Astrocyte (in vitro differentiated cells and primary cell): ENCODE results near the gene LCE3B. TPM values are rescaled to one million over a fixed set of nuclear protein-coding genes. Genes with fewer than 3 reads are reported as not detected.

Experiments used
- DNase-seq: peaks from one replicate; pipeline ENCODE4 v3.0.0-alpha.2; 2010; ENCODE audit warnings: low read depth
- FAIRE-seq: peaks from 2 replicates; lab custom pipeline; 2011; peaks lifted over from hg19 to GRCh38; lab: Jason Lieb, UNC
- H2AFZ ChIP-seq: 2 replicates; pipeline ENCODE4 v1.6.0; 2012; ENCODE audit warnings: low read depth, low read length, inconsistent platforms
- H3K27ac ChIP-seq: 2 replicates; pipeline ENCODE4 v1.5.1; 2011; ENCODE audit warnings: low read depth, low read length, inconsistent platforms
- H3K27me3 ChIP-seq: 2 replicates; pipeline ENCODE4 v1.6.0; 2011; ENCODE audit warnings: low read length, inconsistent platforms; ENCODE audit not compliant: insufficient read depth
- H3K36me3 ChIP-seq: 2 replicates; pipeline ENCODE4 v1.5.1; 2011; ENCODE audit warnings: low read length, inconsistent platforms; ENCODE audit not compliant: insufficient read depth
- H3K4me1 ChIP-seq: 2 replicates; pipeline ENCODE4 v1.5.1; 2011; ENCODE audit warnings: low read length, inconsistent platforms; ENCODE audit not compliant: insufficient read depth
- H3K4me2 ChIP-seq: 2 replicates; pipeline ENCODE4 v1.6.0; 2012; ENCODE audit warnings: low read length, inconsistent platforms
- H3K4me3 ChIP-seq: 2 replicates; pipeline ENCODE4 v1.5.1; 2011; ENCODE audit warnings: low read depth, mild to moderate bottlenecking, low read length, inconsistent platforms; ENCODE audit not compliant: insufficient read depth
- H3K79me2 ChIP-seq: 2 replicates; pipeline ENCODE4 v1.6.0; 2012; ENCODE audit warnings: mild to moderate bottlenecking, low read length, inconsistent platforms; ENCODE audit not compliant: insufficient read depth
- H3K9ac ChIP-seq: 2 replicates; pipeline ENCODE4 v1.6.0; 2012; ENCODE audit warnings: mild to moderate bottlenecking, low read length, inconsistent platforms
- H3K9me3 ChIP-seq: 2 replicates; pipeline ENCODE4 v1.5.1; 2012; ENCODE audit warnings: low read depth, mild to moderate bottlenecking, low read length, inconsistent platforms; ENCODE audit not compliant: insufficient read depth
- H4K20me1 ChIP-seq: 2 replicates; pipeline ENCODE4 v1.6.0; 2012; ENCODE audit warnings: low read length, inconsistent platforms; ENCODE audit not compliant: insufficient read depth
- H3K27ac Mint-ChIP-seq: one replicate; pipeline ENCODE4 v1.8.0; 2021; ENCODE audit warnings: mild to moderate bottlenecking, mixed read lengths; ENCODE audit not compliant: unreplicated experiment
- H3K27me3 Mint-ChIP-seq: one replicate; pipeline ENCODE4 v1.8.0; 2021; ENCODE audit warnings: low read depth, mixed read lengths; ENCODE audit not compliant: unreplicated experiment
- H3K36me3 Mint-ChIP-seq: one replicate; pipeline ENCODE4 v1.8.0; 2021; ENCODE audit warnings: low read depth, mixed read lengths; ENCODE audit not compliant: unreplicated experiment
- H3K4me1 Mint-ChIP-seq: one replicate; pipeline ENCODE4 v1.8.0; 2021; ENCODE audit warnings: low read depth, mixed read lengths; ENCODE audit not compliant: unreplicated experiment
- H3K4me3 Mint-ChIP-seq: one replicate; pipeline ENCODE4 v1.8.0; 2021; ENCODE audit warnings: mild to moderate bottlenecking, moderate library complexity, mixed read lengths; ENCODE audit not compliant: unreplicated experiment
- H3K9me3 Mint-ChIP-seq: one replicate; pipeline ENCODE4 v1.8.0; 2021; ENCODE audit warnings: mild to moderate bottlenecking, mixed read lengths; ENCODE audit not compliant: unreplicated experiment
- EZH2 ChIP-seq: IDR thresholded peaks from 2 replicates; pipeline ENCODE4 v1.6.1; 2012; ENCODE audit warnings: mild to moderate bottlenecking, low read length, inconsistent platforms; ENCODE audit not compliant: insufficient read depth
- total RNA-seq: library from RNA; stranded (reverse); gene quantifications from 2 replicates; pipeline ENCODE4 v1.2.1, GENCODE V29; 2021
- TF ChIP-seq, protein P1 (sequence below): IDR thresholded peaks from 2 replicates; pipeline ENCODE4 v1.5.1; 2011; ENCODE audit warnings: low read depth, mild to moderate bottlenecking, inconsistent platforms, low read length, moderate library complexity; ENCODE audit not compliant: insufficient read depth

The LCE3B gene
- total RNA-seq, 1 donor from 2014 or later, result not detected

GRCh38 chr1:152656459-152656858 is 42.8 kb downstream of the LCE3B start:
- no peaks in the 10 kb centered on the region for H3K36me3 ChIP-seq
- H3K4me1 ChIP-seq, result no peaks in the 10 kb centered on the region
- Mint-ChIP-seq H3K4me3 (no peak overlapping the region), H3K9me3 (no peaks in the 10 kb centered on the region), H3K4me1 (no peaks in the 10 kb centered on the region), H3K27ac (no peak overlapping the region), H3K27me3 (peaks cover 3% of the 10 kb centered on the region), H3K36me3 (no peaks in the 10 kb centered on the region)
- no peaks in the 10 kb centered on the region for H3K9me3 ChIP-seq
- DNase-seq (no peak), FAIRE-seq (no peak)
- no peaks in the 10 kb centered on the region for H3K27me3 ChIP-seq
- no peak for TF ChIP-seq EZH2
- TF ChIP-seq, protein P1, sequence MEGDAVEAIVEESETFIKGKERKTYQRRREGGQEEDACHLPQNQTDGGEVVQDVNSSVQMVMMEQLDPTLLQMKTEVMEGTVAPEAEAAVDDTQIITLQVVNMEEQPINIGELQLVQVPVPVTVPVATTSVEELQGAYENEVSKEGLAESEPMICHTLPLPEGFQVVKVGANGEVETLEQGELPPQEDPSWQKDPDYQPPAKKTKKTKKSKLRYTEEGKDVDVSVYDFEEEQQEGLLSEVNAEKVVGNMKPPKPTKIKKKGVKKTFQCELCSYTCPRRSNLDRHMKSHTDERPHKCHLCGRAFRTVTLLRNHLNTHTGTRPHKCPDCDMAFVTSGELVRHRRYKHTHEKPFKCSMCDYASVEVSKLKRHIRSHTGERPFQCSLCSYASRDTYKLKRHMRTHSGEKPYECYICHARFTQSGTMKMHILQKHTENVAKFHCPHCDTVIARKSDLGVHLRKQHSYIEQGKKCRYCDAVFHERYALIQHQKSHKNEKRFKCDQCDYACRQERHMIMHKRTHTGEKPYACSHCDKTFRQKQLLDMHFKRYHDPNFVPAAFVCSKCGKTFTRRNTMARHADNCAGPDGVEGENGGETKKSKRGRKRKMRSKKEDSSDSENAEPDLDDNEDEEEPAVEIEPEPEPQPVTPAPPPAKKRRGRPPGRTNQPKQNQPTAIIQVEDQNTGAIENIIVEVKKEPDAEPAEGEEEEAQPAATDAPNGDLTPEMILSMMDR, result no peak
- H3K79me2 ChIP-seq, result no peaks in the 10 kb centered on the region
- H4K20me1 ChIP-seq, result no peaks in the 10 kb centered on the region
- no peak overlapping the region for H3K9ac ChIP-seq
- H3K4me2 ChIP-seq, result no peak overlapping the region
- H2AFZ ChIP-seq, result no peak overlapping the region
- no peak overlapping the region for H3K27ac ChIP-seq
- no peak overlapping the region for H3K4me3 ChIP-seq

- H3K9me3 Mint-ChIP-seq, result no peaks in the 10 kb centered on the region
- FAIRE-seq, result no peak
- H3K27ac Mint-ChIP-seq, result no peak overlapping the region
- no peaks in the 10 kb centered on the region for H3K79me2 ChIP-seq
- TF ChIP-seq, protein P1, result no peak
- TF ChIP-seq EZH2, result no peak
- no peak for DNase-seq
- no peak overlapping the region for H3K4me3 ChIP-seq
- H3K27me3 Mint-ChIP-seq, result peaks cover 4% of the 10 kb centered on the region
- H2AFZ ChIP-seq, result no peak overlapping the region
- no peak overlapping the region for H3K4me3 Mint-ChIP-seq
- no peaks in the 10 kb centered on the region for H3K4me1 Mint-ChIP-seq
- no peak overlapping the region for H3K9ac ChIP-seq
- H3K27me3 ChIP-seq, result no peaks in the 10 kb centered on the region
- H4K20me1 ChIP-seq, result no peaks in the 10 kb centered on the region
- no peaks in the 10 kb centered on the region for H3K9me3 ChIP-seq
- H3K36me3 ChIP-seq, result no peaks in the 10 kb centered on the region
- no peak overlapping the region for H3K27ac ChIP-seq
- no peaks in the 10 kb centered on the region for H3K36me3 Mint-ChIP-seq
- no peak overlapping the region for H3K4me2 ChIP-seq
- no peaks in the 10 kb centered on the region for H3K4me1 ChIP-seq
These were observed 44.1 kb downstream of the LCE3B start for GRCh38 chr1:152657677-152658076.

GRCh38 chr1:152658649-152659048 is 45.0 kb downstream of the LCE3B start:
- Mint-ChIP-seq H3K4me1 (no peaks in the 10 kb centered on the region), H3K27me3 (peaks cover 7% of the 10 kb centered on the region), H3K27ac (no peak overlapping the region), H3K4me3 (no peak overlapping the region), H3K36me3 (no peaks in the 10 kb centered on the region), H3K9me3 (no peaks in the 10 kb centered on the region)
- H3K27me3 ChIP-seq, result no peaks in the 10 kb centered on the region
- H2AFZ ChIP-seq, result no peak overlapping the region
- no peaks in the 10 kb centered on the region for H3K9me3 ChIP-seq
- no peaks in the 10 kb centered on the region for H4K20me1 ChIP-seq
- no peak for TF ChIP-seq EZH2
- TF ChIP-seq, protein P1, result no peak
- no peak overlapping the region for H3K4me2 ChIP-seq
- H3K9ac ChIP-seq, result no peak overlapping the region
- H3K27ac ChIP-seq, result no peak overlapping the region
- no peak for DNase-seq
- H3K79me2 ChIP-seq, result no peaks in the 10 kb centered on the region
- H3K4me1 ChIP-seq, result no peaks in the 10 kb centered on the region
- no peak overlapping the region for H3K4me3 ChIP-seq
- FAIRE-seq, result no peak
- no peaks in the 10 kb centered on the region for H3K36me3 ChIP-seq
